Measurements from ENCODE around the gene MAML2.

MAML2 gene

GRCh38 chr11:96234866-96235441, 108.0 kb downstream of the MAML2 start:
- H3K27ac ChIP-seq, result no peak overlapping the region
- no peak for TF ChIP-seq CTCF (conservative IDR thresholded peaks at IDR 0.05)
- TF ChIP-seq ZFX (IDR thresholded peaks at IDR 0.05), result no peak

DNA sequence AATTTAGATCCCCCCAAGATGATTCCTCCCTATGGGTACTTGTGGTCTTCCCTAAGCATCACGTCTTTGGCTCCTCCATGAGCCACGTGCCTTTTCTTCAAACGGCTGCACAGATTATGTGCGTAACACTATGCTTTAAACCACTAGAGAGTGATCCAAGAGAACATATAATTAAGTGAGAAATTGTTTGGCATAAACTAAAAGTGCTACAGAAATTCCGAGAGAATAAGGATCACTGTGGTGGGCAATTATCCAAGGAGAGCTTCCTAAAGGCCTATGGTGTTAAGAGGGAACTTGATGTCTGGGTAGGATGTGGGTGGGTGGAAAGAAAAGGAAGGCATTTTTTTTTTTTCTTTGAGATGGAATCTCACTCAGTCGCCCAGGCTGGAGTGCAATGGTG, 110.9 kb downstream of the MAML2 start:
- no peak overlapping the region for H3K27ac ChIP-seq
- no peak for TF ChIP-seq ZFX (IDR thresholded peaks at IDR 0.05)
- no peak for TF ChIP-seq CTCF (conservative IDR thresholded peaks at IDR 0.05)

- H3K27ac ChIP-seq, result no peak overlapping the region
- TF ChIP-seq CTCF (conservative IDR thresholded peaks at IDR 0.05) (no peak), ZFX (IDR thresholded peaks at IDR 0.05) (no peak)
Measured at GRCh38 chr11:96230686-96231085, 112.3 kb downstream of the MAML2 start.

- H3K27ac ChIP-seq, result no peak overlapping the region
- TF ChIP-seq CTCF (conservative IDR thresholded peaks at IDR 0.05) (no peak), ZFX (IDR thresholded peaks at IDR 0.05) (no peak)
Measured at GRCh38 chr11:96229354-96229977, 113.5 kb downstream of the MAML2 start.

- H3K27ac ChIP-seq, result no peak overlapping the region
- no peak for TF ChIP-seq CTCF (conservative IDR thresholded peaks at IDR 0.05)
- no peak for TF ChIP-seq ZFX (IDR thresholded peaks at IDR 0.05)
Measured at GRCh38 chr11:96228910-96229309, 114.1 kb downstream of the MAML2 start.

DNA sequence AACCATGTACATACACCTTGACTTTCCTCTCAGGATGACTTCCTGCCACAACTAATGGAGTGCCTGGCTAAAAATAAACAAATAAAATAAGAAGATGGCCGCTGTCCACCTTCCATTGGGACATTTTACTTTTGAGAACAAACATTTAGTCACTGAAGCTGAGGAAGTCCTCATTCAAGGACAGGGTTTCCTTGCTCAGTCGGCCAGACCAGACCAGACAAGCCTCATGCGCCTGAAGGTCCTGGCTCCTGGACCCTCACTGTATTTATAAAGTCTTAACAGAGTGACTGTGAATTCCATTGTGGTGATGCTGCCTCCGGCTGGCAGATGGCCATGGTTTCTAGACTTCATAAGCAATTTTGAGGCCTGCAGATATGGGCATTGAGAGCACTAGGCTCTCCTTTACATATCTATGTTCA, 114.5 kb downstream of the MAML2 start:
- H3K27ac ChIP-seq, result no peak overlapping the region

More for the DNA sequence above, 114.5 kb downstream of the MAML2 start:
- TF ChIP-seq CTCF (conservative IDR thresholded peaks at IDR 0.05) (no peak), ZFX (IDR thresholded peaks at IDR 0.05) (no peak)

Data from C4-2B (cell line).